Vagina (tissue), 2 donors: ENCODE measurements around the gene ZNF331.
"Not testable (repeated sequence)": the region's sequence is repeated elsewhere in the genome, so short reads cannot be mapped to it uniquely, and the experiment has no call there.

Experiments used
- POLR2A ChIP-seq, 2 donors: fragments of 450-650 bp; IDR thresholded peaks; one replicate each; pipeline ENCODE4 v1.6.1; 2017; ENCODE audit warnings: antibody characterized with exemption in 2 of 2, mild to moderate bottlenecking in 2 of 2, moderate library complexity in 2 of 2
- POLR2AphosphoS5 ChIP-seq, 2 donors: sonication (generic); formaldehyde crosslinking; IDR thresholded peaks; one replicate each; pipeline ENCODE4 v1.9.0; 2017; ENCODE audit warnings: antibody characterized with exemption in 2 of 2, mild to moderate bottlenecking in 2 of 2, low read depth in 1 of 2; ENCODE audit not compliant: insufficient read depth in 1 of 2
- TF ChIP-seq, protein P1 (sequence below), 3 experiments: fragments of 450-650 bp in 2 of 3; fragments of 200-600 bp in 1 of 3; sonication (generic) in 1 of 3; IDR thresholded peaks; one replicate each; pipeline ENCODE4 v1.5.1; 2017 to 2019; ENCODE audit warnings: antibody characterized with exemption in 3 of 3, mild to moderate bottlenecking in 2 of 3, moderate library complexity in 2 of 3

DNA sequence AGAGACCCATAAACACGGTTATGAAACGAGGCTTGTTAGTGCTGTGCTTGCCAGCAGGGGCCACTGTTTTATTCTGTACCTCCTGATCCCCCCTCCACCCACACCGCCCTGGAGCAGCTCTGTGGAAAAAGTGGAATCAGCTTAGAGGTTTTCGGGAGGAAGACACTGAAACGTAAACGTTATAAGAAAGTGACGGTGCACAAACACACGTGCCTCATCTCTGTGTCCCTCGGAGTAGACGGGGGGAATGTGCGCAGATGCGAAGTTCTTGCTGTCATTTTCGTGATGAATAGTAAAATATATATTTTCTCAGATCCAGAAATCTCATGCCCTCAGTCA lies 33.6 kb upstream of the ZNF331 start:
- TF ChIP-seq, protein P1, sequence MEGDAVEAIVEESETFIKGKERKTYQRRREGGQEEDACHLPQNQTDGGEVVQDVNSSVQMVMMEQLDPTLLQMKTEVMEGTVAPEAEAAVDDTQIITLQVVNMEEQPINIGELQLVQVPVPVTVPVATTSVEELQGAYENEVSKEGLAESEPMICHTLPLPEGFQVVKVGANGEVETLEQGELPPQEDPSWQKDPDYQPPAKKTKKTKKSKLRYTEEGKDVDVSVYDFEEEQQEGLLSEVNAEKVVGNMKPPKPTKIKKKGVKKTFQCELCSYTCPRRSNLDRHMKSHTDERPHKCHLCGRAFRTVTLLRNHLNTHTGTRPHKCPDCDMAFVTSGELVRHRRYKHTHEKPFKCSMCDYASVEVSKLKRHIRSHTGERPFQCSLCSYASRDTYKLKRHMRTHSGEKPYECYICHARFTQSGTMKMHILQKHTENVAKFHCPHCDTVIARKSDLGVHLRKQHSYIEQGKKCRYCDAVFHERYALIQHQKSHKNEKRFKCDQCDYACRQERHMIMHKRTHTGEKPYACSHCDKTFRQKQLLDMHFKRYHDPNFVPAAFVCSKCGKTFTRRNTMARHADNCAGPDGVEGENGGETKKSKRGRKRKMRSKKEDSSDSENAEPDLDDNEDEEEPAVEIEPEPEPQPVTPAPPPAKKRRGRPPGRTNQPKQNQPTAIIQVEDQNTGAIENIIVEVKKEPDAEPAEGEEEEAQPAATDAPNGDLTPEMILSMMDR (IDR thresholded peaks at IDR 0.05) = peak in 1 of 3 experiments; percentile 8
- TF ChIP-seq POLR2A (IDR thresholded peaks at IDR 0.05); POLR2AphosphoS5 (IDR thresholded peaks at IDR 0.05; ENCODE audit: insufficient read depth in 1 of 2, low read depth in 1 of 2): not testable (repeated sequence)
